Caco-2 (cell line): Measurements from ENCODE around the gene DHX34. TPM values are rescaled to one million over a fixed set of nuclear protein-coding genes. Genes with fewer than 3 reads are reported as not detected.

Source experiments
- BruUV-seq: library from RNA; stranded (reverse); fragments of 400-500 nt; replicated peaks from 2 replicates; lab custom pipeline; 2021; lab: Mats Ljungman, UMichigan
- CTCF ChIA-PET: fragments of 300-600 bp; sonication (Branson Sonifier 250); formaldehyde crosslinking; loops from one replicate; lab custom pipeline; 2022; ENCODE audit warnings: antibody characterized with exemption; lab: Charles Lee
- POLR2A ChIA-PET: fragments of 300-600 bp; sonication (Branson Sonifier 250); formaldehyde crosslinking; loops from one replicate; lab custom pipeline; 2022; ENCODE audit warnings: antibody characterized with exemption; lab: Charles Lee
- DNase-seq, 2 experiments: peaks; one replicate each; pipeline versions ENCODE4 v3.0.0 to v3.0.0-alpha.2; 2020 to 2022
- H3K27me3 ChIP-seq: replicated peaks from 2 replicates; pipeline ENCODE4 v1.6.0; 2011; ENCODE audit warnings: low read length; ENCODE audit not compliant: control insufficient read depth, insufficient read depth
- H3K36me3 ChIP-seq: 2 replicates; pipeline ENCODE4 v1.5.1; 2011; ENCODE audit warnings: low read length; ENCODE audit not compliant: control insufficient read depth, insufficient read depth
- H3K4me1 ChIP-seq: fragments of 250-450 bp; sonication (Bioruptor Pico); 2 replicates; pipeline ENCODE4 v1.5.1; 2020; ENCODE audit warnings: mild to moderate bottlenecking
- H3K4me3 ChIP-seq: 2 replicates; pipeline ENCODE4 v1.5.1; 2011; ENCODE audit warnings: low read depth, mild to moderate bottlenecking, control low read depth, low read length
- H3K9me3 ChIP-seq: fragments of 250-450 bp; sonication (Bioruptor Pico); 2 replicates; pipeline ENCODE4 v1.5.1; 2020; ENCODE audit warnings: mild to moderate bottlenecking, moderate library complexity
- H3K27ac Mint-ChIP-seq: one replicate; pipeline ENCODE4 v1.8.0; 2022; ENCODE audit warnings: mixed read lengths; ENCODE audit not compliant: unreplicated experiment
- H3K27me3 Mint-ChIP-seq: one replicate; pipeline ENCODE4 v1.8.0; 2022; ENCODE audit warnings: mixed read lengths; ENCODE audit not compliant: insufficient read depth, unreplicated experiment
- H3K36me3 Mint-ChIP-seq: one replicate; pipeline ENCODE4 v1.8.0; 2022; ENCODE audit warnings: mild to moderate bottlenecking, mixed read lengths; ENCODE audit not compliant: insufficient read depth, unreplicated experiment
- H3K4me1 Mint-ChIP-seq: one replicate; pipeline ENCODE4 v1.8.0; 2022; ENCODE audit warnings: low read depth, mixed read lengths; ENCODE audit not compliant: unreplicated experiment
- H3K4me3 Mint-ChIP-seq: one replicate; pipeline ENCODE4 v1.8.0; 2022; ENCODE audit warnings: mild to moderate bottlenecking, moderate library complexity, mixed read lengths; ENCODE audit not compliant: unreplicated experiment
- H3K9me3 Mint-ChIP-seq: one replicate; pipeline ENCODE4 v1.8.0; 2022; ENCODE audit warnings: mixed read lengths; ENCODE audit not compliant: unreplicated experiment
- CTCF ChIP-seq, 2 experiments: fragments of 200-600 bp in 1 of 2; IDR thresholded peaks; 1 replicate in 1 of 2; 2 replicates in 1 of 2; pipeline versions ENCODE4 v1.5.1 to v1.8.0; 2011 to 2022; ENCODE audit warnings: antibody characterized with exemption in 1 of 2, control low read depth in 1 of 2, inconsistent platforms in 1 of 2, low read depth in 1 of 2, low read length in 1 of 2, mild to moderate bottlenecking in 1 of 2, moderate library complexity in 1 of 2; ENCODE audit not compliant: insufficient read depth in 1 of 2, severe bottlenecking in 1 of 2, unreplicated experiment in 1 of 2
- intact Hi-C: fragments of 100-400 bp; cut with micrococcal nuclease; formaldehyde crosslinking; loops from one replicate; pipeline ENCODE4 v1.10.0; 2022; ENCODE audit not compliant: unreplicated experiment
- total RNA-seq: library from RNA; stranded (reverse); gene quantifications from 2 replicates; pipeline ENCODE4 v1.2.3, GENCODE V29; 2022

DHX34 gene
- total RNA-seq, 1 experiment from 2014 or later = 28.7 TPM

- BruUV-seq = no TSS peak
These were observed 4.2 kb downstream of the DHX34 start for GRCh38 chr19:47353307-47353712.

GRCh38 chr19:47356900-47357299, 7.8 kb downstream of the DHX34 start:
- Histone ChIP-seq H3K9me3 (no peaks in the 10 kb centered on the region), H3K36me3 (peaks cover 6% of the 10 kb centered on the region), H3K4me1 (no peaks in the 10 kb centered on the region), H3K4me3 (no peak overlapping the region), H3K27me3 (no peaks in the 10 kb centered on the region)
- intact Hi-C loops = no loop called here
- TF ChIP-seq CTCF (IDR thresholded peaks at IDR 0.05; ENCODE audit: insufficient read depth in 1 of 2, low read depth in 1 of 2, low read length in 1 of 2, severe bottlenecking in 1 of 2, unreplicated experiment in 1 of 2) = no peak
- no peak for DNase-seq
- Mint-ChIP-seq H3K27ac (no peak overlapping the region), H3K36me3 (peaks cover 97% of the 10 kb centered on the region), H3K9me3 (no peaks in the 10 kb centered on the region), H3K4me3 (no peak overlapping the region), H3K27me3 (no peaks in the 10 kb centered on the region), H3K4me1 (no peaks in the 10 kb centered on the region)
- ChIA-PET POLR2A (interaction anchor here (0.5 kb wide), 1 partner anchor 8 kb away, joined by 3 read pairs; no protein-coding TSS in a partner anchor), CTCF (interaction anchor here (0.6 to 1.1 kb wide), 2 partner anchors 8 to 12 kb away, joined by 3 to 10 read pairs; partner anchors contain the start of gene DHX34)
- BruUV-seq = no TSS peak

More at GRCh38 chr19:47353307-47353712, 4.2 kb downstream of the DHX34 start:
- Mint-ChIP-seq H3K36me3 (peaks cover 85% of the 10 kb centered on the region), H3K27ac (no peak overlapping the region), H3K4me1 (peaks cover 25% of the 10 kb centered on the region), H3K27me3 (no peaks in the 10 kb centered on the region), H3K9me3 (no peaks in the 10 kb centered on the region), H3K4me3 (no peak overlapping the region)
- Histone ChIP-seq H3K36me3 (peaks cover 4% of the 10 kb centered on the region), H3K9me3 (no peaks in the 10 kb centered on the region), H3K4me1 (no peaks in the 10 kb centered on the region), H3K4me3 (no peak overlapping the region), H3K27me3 (no peaks in the 10 kb centered on the region)
- intact Hi-C loops = no loop called here
- DNase-seq = no peak
- POLR2A ChIA-PET = no interaction called here
- CTCF ChIA-PET = no interaction called here
- no peak for TF ChIP-seq CTCF (IDR thresholded peaks at IDR 0.05; ENCODE audit: insufficient read depth in 1 of 2, low read depth in 1 of 2, low read length in 1 of 2, severe bottlenecking in 1 of 2, unreplicated experiment in 1 of 2)

GRCh38 chr19:47357788-47358680, 8.9 kb downstream of the DHX34 start:
- Histone ChIP-seq H3K4me1 (no peaks in the 10 kb centered on the region), H3K4me3 (no peak overlapping the region), H3K9me3 (no peaks in the 10 kb centered on the region), H3K36me3 (peaks cover 6% of the 10 kb centered on the region), H3K27me3 (no peaks in the 10 kb centered on the region)
- no peak overlapping the region for H3K27ac Mint-ChIP-seq
- H3K9me3 Mint-ChIP-seq = no peaks in the 10 kb centered on the region
- ChIA-PET CTCF (interaction anchor here (1.1 to 1.4 kb wide), 2 partner anchors 9 kb away, joined by 8 to 10 read pairs; partner anchors contain the start of gene DHX34), POLR2A (no interaction called here)
- no peaks in the 10 kb centered on the region for H3K4me1 Mint-ChIP-seq
- H3K4me3 Mint-ChIP-seq = no peak overlapping the region
- intact Hi-C loops = no loop called here
- DNase-seq = peak in 1 of 2 experiments; percentile 53
- peak; percentile 43 to 56 for TF ChIP-seq CTCF (IDR thresholded peaks at IDR 0.05; ENCODE audit: insufficient read depth in 1 of 2, low read depth in 1 of 2, low read length in 1 of 2, severe bottlenecking in 1 of 2, unreplicated experiment in 1 of 2)
- H3K36me3 Mint-ChIP-seq = peaks cover 97% of the 10 kb centered on the region
- BruUV-seq = no TSS peak
- no peaks in the 10 kb centered on the region for H3K27me3 Mint-ChIP-seq
